Thymus (tissue), 11 donors: ENCODE data around the gene JMJD8. TPM values are rescaled to one million over a fixed set of nuclear protein-coding genes. Genes with fewer than 3 reads are reported as not detected.
"Not testable (repeated sequence)": the region's sequence is repeated elsewhere in the genome, so short reads cannot be mapped to it uniquely, and the experiment has no call there.

ENCODE experiments used
- DNase-seq, 9 donors: peaks; one replicate each; pipeline ENCODE4 v3.0.0-alpha.2; 2013; ENCODE audit warnings: low spot score in 9 of 9, low read depth in 6 of 9, missing footprints in 1 of 9
- H3K27ac ChIP-seq, 2 donors: one replicate each; pipeline ENCODE4 v1.5.1; 2013; ENCODE audit warnings: control low read depth in 1 of 2, low read depth in 1 of 2, low read length in 1 of 2, mild to moderate bottlenecking in 1 of 2, moderate library complexity in 1 of 2
- H3K27me3 ChIP-seq, 2 donors: one replicate each; pipeline ENCODE4 v1.5.1; 2013; ENCODE audit warnings: low read length in 1 of 2; ENCODE audit not compliant: control insufficient read depth in 2 of 2, insufficient read depth in 1 of 2
- H3K36me3 ChIP-seq, 2 donors: one replicate each; pipeline ENCODE4 v1.5.1; 2013; ENCODE audit warnings: low read length in 1 of 2, mild to moderate bottlenecking in 1 of 2, moderate library complexity in 1 of 2; ENCODE audit not compliant: control insufficient read depth in 2 of 2, insufficient read depth in 2 of 2
- H3K4me1 ChIP-seq, 2 donors: one replicate each; pipeline ENCODE4 v1.5.1; 2013; ENCODE audit warnings: low read length in 2 of 2; ENCODE audit not compliant: control insufficient read depth in 2 of 2, insufficient read depth in 2 of 2
- H3K4me3 ChIP-seq, 2 donors: one replicate each; pipeline ENCODE4 v1.5.1; 2013; ENCODE audit warnings: low read length in 2 of 2, control low read depth in 1 of 2, mild to moderate bottlenecking in 1 of 2
- H3K9me3 ChIP-seq, 2 donors: one replicate each; pipeline ENCODE4 v1.5.1; 2013; ENCODE audit warnings: low read length in 1 of 2, mild to moderate bottlenecking in 1 of 2; ENCODE audit not compliant: control insufficient read depth in 2 of 2, insufficient read depth in 1 of 2
- WGBS: extraction: QIAGEN DNeasy Blood & Tissue Kit; methylation state at CpG from one replicate; pipeline ENCODE4 v1.1.7; 2013; 5-methylcytosine and 5-hydroxymethylcytosine counted together
- polyA plus RNA-seq: library from polyadenylated mRNA; stranded (reverse); fragments of 200-250 nt; gene quantifications from one replicate; pipeline ENCODE4 v1.2.3, GENCODE V29; 2013
- total RNA-seq: library from RNA; stranded (reverse); fragments of 120-200 nt; gene quantifications from one replicate; pipeline ENCODE4 v1.2.4, GENCODE V29; 2013
- donor health status: healthy.

Gene JMJD8
- total and polyA plus RNA-seq, 2 donors, result 23.4 to 31.2 TPM

GRCh38 chr16:698911-699671 is 15.0 kb upstream of the JMJD8 start:
- H3K27ac ChIP-seq, result no peak overlapping the region
- no peaks in the 10 kb centered on the region for H3K36me3 ChIP-seq
- 78% methylated on average over 19 of the region's 19 CpGs for WGBS
- H3K27me3 ChIP-seq, result peaks cover 72 to 96% of the 10 kb centered on the region in 2 donors
- no peak for DNase-seq
- no peak overlapping the region for H3K4me3 ChIP-seq
- H3K9me3 ChIP-seq, result peaks cover 0 to 14% of the 10 kb centered on the region in 2 donors
- peaks cover 16 to 22% of the 10 kb centered on the region in 2 donors for H3K4me1 ChIP-seq

GRCh38 chr16:695355-696089 is 11.4 kb upstream of the JMJD8 start:
- Histone ChIP-seq H3K4me1 (peaks cover 20 to 28% of the 10 kb centered on the region in 2 donors), H3K27ac (peak overlapping the region in 1 of 2 donors; percentile 19), H3K4me3 (peak overlapping the region; percentile 42 to 54), H3K36me3 (no peaks in the 10 kb centered on the region), H3K27me3 (peaks cover 64 to 94% of the 10 kb centered on the region in 2 donors), H3K9me3 (peaks cover 0 to 10% of the 10 kb centered on the region in 2 donors)
- DNase-seq, result peak in 2 of 9 donors; percentile 61 to 69
- 4% methylated on average over 71 of the region's 71 CpGs for WGBS

DNA sequence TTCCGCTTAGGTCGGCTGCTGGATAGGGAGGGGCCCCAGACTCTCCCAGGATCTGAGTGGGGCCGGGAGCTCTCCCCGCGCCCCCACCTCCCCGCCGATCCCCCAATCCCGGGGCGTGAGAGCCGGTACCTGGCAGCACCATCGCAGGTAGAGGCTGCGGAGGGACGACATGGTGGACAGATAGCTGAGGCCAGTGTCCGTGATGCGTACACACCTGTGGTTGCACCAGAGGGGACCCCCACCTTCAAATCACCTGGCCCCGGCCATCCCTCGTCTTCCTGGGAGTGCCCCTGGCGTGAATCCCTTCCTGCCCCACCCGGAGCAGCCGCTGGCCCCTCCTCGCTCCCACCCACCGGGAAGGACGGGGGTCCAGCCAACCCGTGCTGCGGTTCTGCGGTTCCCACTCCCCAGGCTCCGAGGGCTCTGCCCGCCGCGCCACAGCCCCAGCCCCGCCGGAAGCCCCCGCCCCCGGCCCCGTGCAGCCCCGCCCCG is 10.8 kb upstream of the JMJD8 start:
- peaks cover 58 to 87% of the 10 kb centered on the region in 2 donors for H3K27me3 ChIP-seq
- H3K36me3 ChIP-seq, result no peaks in the 10 kb centered on the region
- H3K4me1 ChIP-seq, result peaks cover 24 to 29% of the 10 kb centered on the region in 2 donors
- H3K9me3 ChIP-seq, result peaks cover 0 to 10% of the 10 kb centered on the region in 2 donors
- WGBS, result 2% methylated on average over 37 of the region's 37 CpGs
- peak overlapping the region in 1 of 2 donors; percentile 3 for H3K27ac ChIP-seq
- no peak for DNase-seq
- H3K4me3 ChIP-seq, result peak overlapping the region; percentile 40 to 54

DNA sequence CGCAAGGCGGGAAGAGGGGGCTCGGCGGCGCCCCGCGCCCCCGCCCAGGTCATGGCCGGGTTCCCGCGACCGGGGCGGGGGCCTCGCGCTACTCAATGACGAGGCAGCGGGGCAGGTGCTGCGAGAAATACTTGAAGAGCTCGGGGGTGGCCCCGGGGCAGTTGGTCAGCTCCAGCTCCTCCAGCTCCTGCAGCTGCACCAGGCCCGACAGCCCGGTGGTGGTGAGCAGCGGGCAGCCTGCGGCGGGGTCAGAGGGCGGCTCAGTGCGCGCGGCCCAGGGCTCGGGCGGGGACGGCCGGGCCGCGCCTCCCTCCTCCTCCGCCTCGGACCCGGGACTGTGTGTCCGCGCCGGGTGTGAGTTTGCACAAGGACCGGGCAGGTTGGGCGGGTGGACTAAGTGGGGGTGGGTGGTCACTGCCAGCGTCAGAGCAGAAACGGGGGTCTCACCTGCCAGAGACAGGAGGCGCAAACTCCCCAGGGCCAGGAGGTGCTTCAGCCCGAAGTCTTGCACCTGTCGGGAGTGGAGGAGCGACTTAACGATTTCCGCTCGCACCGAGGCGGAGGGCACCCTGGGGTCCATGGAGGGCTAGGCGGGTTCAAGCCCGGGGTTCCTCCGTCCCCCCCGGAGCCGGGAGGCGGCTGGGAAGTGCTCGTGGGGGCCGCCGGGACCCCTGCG is 10.2 kb upstream of the JMJD8 start:
- Histone ChIP-seq H3K27me3 (peaks cover 55 to 82% of the 10 kb centered on the region in 2 donors), H3K4me1 (peaks cover 30 to 33% of the 10 kb centered on the region in 2 donors), H3K27ac (no peak overlapping the region)

DNA sequence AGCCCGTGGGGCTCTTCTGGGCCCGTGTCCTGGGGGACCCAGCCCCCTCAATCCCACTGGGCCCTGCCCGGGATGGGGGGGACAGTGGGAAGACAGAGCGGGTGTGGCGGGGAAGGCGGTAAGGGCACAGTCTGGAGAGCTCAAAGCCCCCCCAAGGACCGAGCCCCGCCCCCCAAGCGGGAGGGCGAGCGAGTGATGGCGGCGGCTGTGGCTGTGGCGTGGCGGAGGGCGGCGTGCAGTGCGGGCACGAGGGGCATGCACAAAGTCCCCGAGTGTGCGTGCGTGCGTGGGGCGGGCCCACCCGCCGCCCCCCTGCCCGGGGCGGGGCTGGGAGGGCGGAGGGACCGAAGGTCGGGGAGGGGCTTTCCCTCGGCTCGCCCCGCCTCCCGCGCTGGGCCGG is 9.6 kb upstream of the JMJD8 start:
- H3K4me1 ChIP-seq, result peaks cover 35 to 38% of the 10 kb centered on the region in 2 donors
- WGBS, result 5% methylated on average over 37 of the region's 37 CpGs
- no peaks in the 10 kb centered on the region for H3K36me3 ChIP-seq
- peaks cover 0 to 10% of the 10 kb centered on the region in 2 donors for H3K9me3 ChIP-seq
- DNase-seq, result no peak
- H3K27ac ChIP-seq, result no peak overlapping the region
- peak overlapping the region in 1 of 2 donors; percentile 54 for H3K4me3 ChIP-seq
- peaks cover 55 to 76% of the 10 kb centered on the region in 2 donors for H3K27me3 ChIP-seq

More for the DNA sequence above, 10.2 kb upstream of the JMJD8 start:
- DNase-seq, result peak in 1 of 9 donors; percentile 41
- WGBS, result 3% methylated on average over 64 of the region's 64 CpGs
- Histone ChIP-seq H3K36me3 (no peaks in the 10 kb centered on the region), H3K9me3 (peaks cover 0 to 10% of the 10 kb centered on the region in 2 donors), H3K4me3 (peak overlapping the region; percentile 40 to 54)

GRCh38 chr16:693364-693763 is 9.2 kb upstream of the JMJD8 start:
- Histone ChIP-seq H3K9me3 (peaks cover 0 to 10% of the 10 kb centered on the region in 2 donors), H3K4me3 (no peak overlapping the region), H3K36me3 (no peaks in the 10 kb centered on the region), H3K4me1 (peaks cover 35 to 42% of the 10 kb centered on the region in 2 donors), H3K27me3 (peaks cover 55 to 74% of the 10 kb centered on the region in 2 donors), H3K27ac (no peak overlapping the region)
- no peak for DNase-seq
- 53% methylated on average over 22 of the region's 22 CpGs for WGBS

- Histone ChIP-seq H3K27me3 (peaks cover 55 to 65% of the 10 kb centered on the region in 2 donors), H3K4me3 (no peak overlapping the region), H3K4me1 (peaks cover 35 to 42% of the 10 kb centered on the region in 2 donors), H3K27ac (no peak overlapping the region), H3K36me3 (peaks cover 0 to 3% of the 10 kb centered on the region in 2 donors), H3K9me3 (peaks cover 0 to 10% of the 10 kb centered on the region in 2 donors)
- WGBS, result 76% methylated on average over 10 of the region's 10 CpGs
- DNase-seq, result no peak
Measured at GRCh38 chr16:692356-693108, 8.4 kb upstream of the JMJD8 start.

DNA sequence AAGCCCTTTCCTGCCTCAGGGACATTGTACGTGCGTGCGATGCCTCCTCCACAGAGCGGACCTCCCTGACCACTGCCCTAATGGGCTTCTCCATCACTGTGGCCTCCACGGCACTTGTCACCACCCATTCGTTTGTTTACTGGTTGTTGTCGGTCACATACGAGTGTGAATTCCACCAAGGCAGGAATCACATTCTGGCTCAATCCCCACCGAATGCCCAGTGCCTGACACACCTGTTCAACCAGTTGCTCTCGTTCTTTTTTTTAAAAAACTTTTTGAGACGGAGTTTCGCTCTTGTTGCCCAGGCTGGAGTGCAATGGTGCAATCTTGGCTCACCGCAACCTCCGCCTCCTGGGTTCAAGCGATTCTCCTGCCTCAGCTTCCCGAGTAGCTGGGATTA is 7.1 kb upstream of the JMJD8 start:
- not testable (repeated sequence) for H3K4me3 ChIP-seq, H3K27ac ChIP-seq, DNase-seq
- Histone ChIP-seq H3K4me1 (peaks cover 35 to 41% of the 10 kb centered on the region in 2 donors), H3K27me3 (peaks cover 46 to 54% of the 10 kb centered on the region in 2 donors), H3K9me3 (peaks cover 0 to 10% of the 10 kb centered on the region in 2 donors), H3K36me3 (peaks cover 11 to 16% of the 10 kb centered on the region in 2 donors)
- WGBS, result 91% methylated on average over 16 of the region's 16 CpGs
